Stimulated activated naive CD8-positive, alpha-beta T cell treated with anti-CD3 and anti-CD28 coated beads, Interleukin-15, Interleukin-2, amounts not matched to agents 100 ng/mL and 50 ng/mL, for 24 hours (primary cell): ENCODE results near the gene C1QL1.

Source experiments
- H3K27ac Mint-ChIP-seq: one replicate; pipeline ENCODE4 v1.8.0; 2021; ENCODE audit warnings: mild to moderate bottlenecking, mixed read lengths
- H3K27me3 Mint-ChIP-seq: one replicate; pipeline ENCODE4 v1.8.0; 2021; ENCODE audit warnings: mixed read lengths
- H3K36me3 Mint-ChIP-seq: one replicate; pipeline ENCODE4 v1.8.0; 2021; ENCODE audit warnings: low read depth, mixed read lengths
- H3K4me1 Mint-ChIP-seq: one replicate; pipeline ENCODE4 v1.8.0; 2021; ENCODE audit warnings: low read depth, mixed read lengths
- H3K4me3 Mint-ChIP-seq: one replicate; pipeline ENCODE4 v1.8.0; 2021; ENCODE audit warnings: mild to moderate bottlenecking, mixed read lengths
- H3K9me3 Mint-ChIP-seq: one replicate; pipeline ENCODE4 v1.8.0; 2021; ENCODE audit warnings: mixed read lengths

The C1QL1 gene

GRCh38 chr17:44997733-44998520 lies 29.8 kb upstream of the C1QL1 start:
- H3K36me3 Mint-ChIP-seq, result no peaks in the 10 kb centered on the region
- no peak overlapping the region for H3K27ac Mint-ChIP-seq
- peaks cover 17% of the 10 kb centered on the region for H3K27me3 Mint-ChIP-seq
- H3K4me1 Mint-ChIP-seq, result no peaks in the 10 kb centered on the region
- no peak overlapping the region for H3K4me3 Mint-ChIP-seq
- H3K9me3 Mint-ChIP-seq, result no peaks in the 10 kb centered on the region

- Mint-ChIP-seq H3K4me3 (no peak overlapping the region), H3K4me1 (no peaks in the 10 kb centered on the region), H3K27ac (no peak overlapping the region), H3K36me3 (no peaks in the 10 kb centered on the region), H3K27me3 (peaks cover 17% of the 10 kb centered on the region), H3K9me3 (no peaks in the 10 kb centered on the region)
Observed at GRCh38 chr17:44996304-44996703, 28.2 kb upstream of the C1QL1 start.

GRCh38 chr17:44995436-44996001 lies 27.4 kb upstream of the C1QL1 start:
- H3K27me3 Mint-ChIP-seq, result peaks cover 18% of the 10 kb centered on the region
- H3K27ac Mint-ChIP-seq, result no peak overlapping the region
- H3K36me3 Mint-ChIP-seq, result no peaks in the 10 kb centered on the region
- H3K4me1 Mint-ChIP-seq, result no peaks in the 10 kb centered on the region
- H3K9me3 Mint-ChIP-seq, result no peaks in the 10 kb centered on the region
- H3K4me3 Mint-ChIP-seq, result no peak overlapping the region

GRCh38 chr17:44992242-44992939 lies 24.3 kb upstream of the C1QL1 start:
- Mint-ChIP-seq H3K4me3 (no peak overlapping the region), H3K4me1 (peaks cover 8% of the 10 kb centered on the region), H3K27ac (no peak overlapping the region), H3K9me3 (no peaks in the 10 kb centered on the region), H3K27me3 (peaks cover 38% of the 10 kb centered on the region), H3K36me3 (no peaks in the 10 kb centered on the region)

GRCh38 chr17:44990994-44991393 lies 22.9 kb upstream of the C1QL1 start:
- H3K27ac Mint-ChIP-seq, result no peak overlapping the region
- no peaks in the 10 kb centered on the region for H3K36me3 Mint-ChIP-seq
- H3K4me1 Mint-ChIP-seq, result peaks cover 12% of the 10 kb centered on the region
- H3K9me3 Mint-ChIP-seq, result no peaks in the 10 kb centered on the region
- H3K4me3 Mint-ChIP-seq, result no peak overlapping the region
- peaks cover 44% of the 10 kb centered on the region for H3K27me3 Mint-ChIP-seq

- Mint-ChIP-seq H3K9me3 (no peaks in the 10 kb centered on the region), H3K4me3 (no peak overlapping the region)
Observed at GRCh38 chr17:44989552-44990138, 21.5 kb upstream of the C1QL1 start.

GRCh38 chr17:44988044-44988942 lies 20.2 kb upstream of the C1QL1 start:
- no peak overlapping the region for H3K27ac Mint-ChIP-seq
- H3K9me3 Mint-ChIP-seq, result no peaks in the 10 kb centered on the region
- H3K4me1 Mint-ChIP-seq, result peaks cover 12% of the 10 kb centered on the region
- H3K36me3 Mint-ChIP-seq, result no peaks in the 10 kb centered on the region
- peaks cover 41% of the 10 kb centered on the region for H3K27me3 Mint-ChIP-seq
- H3K4me3 Mint-ChIP-seq, result no peak overlapping the region

More at GRCh38 chr17:44989552-44990138, 21.5 kb upstream of the C1QL1 start:
- peaks cover 12% of the 10 kb centered on the region for H3K4me1 Mint-ChIP-seq
- H3K27ac Mint-ChIP-seq, result no peak overlapping the region
- H3K27me3 Mint-ChIP-seq, result peaks cover 50% of the 10 kb centered on the region
- H3K36me3 Mint-ChIP-seq, result no peaks in the 10 kb centered on the region

GRCh38 chr17:44983563-44983962 lies 15.5 kb upstream of the C1QL1 start:
- H3K27me3 Mint-ChIP-seq, result peaks cover 41% of the 10 kb centered on the region

GRCh38 chr17:44982113-44982702 lies 14.1 kb upstream of the C1QL1 start:
- Mint-ChIP-seq H3K27me3 (peaks cover 34% of the 10 kb centered on the region), H3K27ac (no peak overlapping the region), H3K36me3 (no peaks in the 10 kb centered on the region), H3K4me3 (no peak overlapping the region), H3K9me3 (no peaks in the 10 kb centered on the region), H3K4me1 (peaks cover 2% of the 10 kb centered on the region)

More at GRCh38 chr17:44983563-44983962, 15.5 kb upstream of the C1QL1 start:
- H3K9me3 Mint-ChIP-seq, result no peaks in the 10 kb centered on the region
- H3K4me3 Mint-ChIP-seq, result no peak overlapping the region
- no peak overlapping the region for H3K27ac Mint-ChIP-seq
- no peaks in the 10 kb centered on the region for H3K36me3 Mint-ChIP-seq
- peaks cover 12% of the 10 kb centered on the region for H3K4me1 Mint-ChIP-seq

- no peak overlapping the region for H3K27ac Mint-ChIP-seq
- H3K4me1 Mint-ChIP-seq, result no peaks in the 10 kb centered on the region
- H3K27me3 Mint-ChIP-seq, result peaks cover 28% of the 10 kb centered on the region
- no peak overlapping the region for H3K4me3 Mint-ChIP-seq
- no peaks in the 10 kb centered on the region for H3K9me3 Mint-ChIP-seq
- no peaks in the 10 kb centered on the region for H3K36me3 Mint-ChIP-seq
Observed at GRCh38 chr17:44981221-44981968, 13.3 kb upstream of the C1QL1 start.

GRCh38 chr17:44979426-44979995 lies 11.4 kb upstream of the C1QL1 start:
- no peaks in the 10 kb centered on the region for H3K4me1 Mint-ChIP-seq
- peaks cover 26% of the 10 kb centered on the region for H3K27me3 Mint-ChIP-seq
- no peak overlapping the region for H3K27ac Mint-ChIP-seq
- no peak overlapping the region for H3K4me3 Mint-ChIP-seq
- H3K36me3 Mint-ChIP-seq, result no peaks in the 10 kb centered on the region
- H3K9me3 Mint-ChIP-seq, result no peaks in the 10 kb centered on the region

GRCh38 chr17:44978807-44979206 lies 10.7 kb upstream of the C1QL1 start:
- Mint-ChIP-seq H3K27me3 (peaks cover 29% of the 10 kb centered on the region), H3K4me1 (no peaks in the 10 kb centered on the region), H3K27ac (no peak overlapping the region), H3K4me3 (no peak overlapping the region), H3K9me3 (no peaks in the 10 kb centered on the region), H3K36me3 (no peaks in the 10 kb centered on the region)

- H3K36me3 Mint-ChIP-seq, result no peaks in the 10 kb centered on the region
- H3K27me3 Mint-ChIP-seq, result peaks cover 32% of the 10 kb centered on the region
- no peak overlapping the region for H3K27ac Mint-ChIP-seq
- H3K9me3 Mint-ChIP-seq, result no peaks in the 10 kb centered on the region
- H3K4me3 Mint-ChIP-seq, result no peak overlapping the region
- H3K4me1 Mint-ChIP-seq, result no peaks in the 10 kb centered on the region
Observed at GRCh38 chr17:44977814-44978550, 9.9 kb upstream of the C1QL1 start.
